OCI-LY7 (cell line): ENCODE measurements around the gene TACC3. TPM values are rescaled to one million over a fixed set of nuclear protein-coding genes. Genes with fewer than 3 reads are reported as not detected.

Source experiments
- BruUV-seq: library from RNA; stranded (reverse); fragments of 400-500 nt; replicated peaks from 2 replicates; lab custom pipeline; 2021; lab: Mats Ljungman, UMichigan
- CTCF ChIA-PET: fragments of 300-600 bp; sonication (Branson Sonifier 250); formaldehyde crosslinking; loops from one replicate; lab custom pipeline; 2022; ENCODE audit warnings: antibody characterized with exemption; ENCODE audit not compliant: unreplicated experiment; lab: Charles Lee
- POLR2A ChIA-PET: fragments of 300-600 bp; sonication (Branson Sonifier 250); formaldehyde crosslinking; loops from one replicate; lab custom pipeline; 2022; ENCODE audit warnings: antibody characterized with exemption; lab: Charles Lee
- DNase-seq: peaks from one replicate; pipeline ENCODE4 v3.0.0-alpha.2; 2015; ENCODE audit warnings: low spot score
- H2AFZ ChIP-seq: fragments of 200-600 bp; sonication (generic), shearing (Covaris generic); 2 replicates; pipeline ENCODE4 v1.6.1; 2014; ENCODE audit warnings: mild to moderate bottlenecking, antibody characterized with exemption, low read length, moderate library complexity
- H3K27ac ChIP-seq: fragments of 200-600 bp; sonication (generic); 2 replicates; pipeline ENCODE4 v1.5.1; 2014; ENCODE audit warnings: mixed run types, low read depth, mild to moderate bottlenecking, moderate library complexity, low read length, inconsistent platforms; ENCODE audit not compliant: poor library complexity, severe bottlenecking
- H3K36me3 ChIP-seq: fragments of 200-600 bp; sonication (generic); 2 replicates; pipeline ENCODE4 v1.6.1; 2014; ENCODE audit warnings: mild to moderate bottlenecking, antibody characterized with exemption, low read length, moderate library complexity, mixed read lengths; ENCODE audit not compliant: insufficient read depth
- H3K4me1 ChIP-seq: fragments of 200-600 bp; sonication (generic); 2 replicates; pipeline ENCODE4 v1.5.1; 2014; ENCODE audit warnings: mild to moderate bottlenecking, low read length; ENCODE audit not compliant: insufficient read depth, poor library complexity, severe bottlenecking
- H3K4me2 ChIP-seq: fragments of 200-600 bp; sonication (generic); 2 replicates; pipeline ENCODE4 v1.6.1; 2014; ENCODE audit warnings: mild to moderate bottlenecking, low read length
- H3K4me3 ChIP-seq: fragments of 200-600 bp; sonication (generic); 2 replicates; pipeline ENCODE4 v1.5.1; 2014; ENCODE audit warnings: mild to moderate bottlenecking, low read depth, low read length; ENCODE audit not compliant: poor library complexity, severe bottlenecking
- H3K79me2 ChIP-seq: fragments of 200-600 bp; sonication (generic); 2 replicates; pipeline ENCODE4 v1.6.1; 2016; ENCODE audit warnings: low read depth, mild to moderate bottlenecking, low read length, moderate library complexity, mixed read lengths; ENCODE audit not compliant: insufficient read depth
- H3K9me2 ChIP-seq: fragments of 200-600 bp; sonication (generic); 2 replicates; pipeline ENCODE4 v1.6.1; 2016; ENCODE audit warnings: mild to moderate bottlenecking, low read length, mixed read lengths; ENCODE audit not compliant: insufficient read depth
- H3K9me3 ChIP-seq: fragments of 200-600 bp; sonication (generic); 2 replicates; pipeline ENCODE4 v1.6.1; 2014; ENCODE audit warnings: mild to moderate bottlenecking, mixed run types, low read length, mixed read lengths
- H4K20me1 ChIP-seq: fragments of 200-600 bp; sonication (generic); 2 replicates; pipeline ENCODE4 v1.6.1; 2014; ENCODE audit warnings: mild to moderate bottlenecking, antibody characterized with exemption, low read length, moderate library complexity, mixed read lengths; ENCODE audit not compliant: insufficient read depth
- CTCF ChIP-seq: fragments of 200-600 bp; sonication (generic); conservative IDR thresholded peaks from 2 replicates; pipeline ENCODE4 v1.5.1; 2014; ENCODE audit warnings: mild to moderate bottlenecking, antibody characterized with exemption, low read length, moderate library complexity, mixed read lengths
- EZH2phosphoT487 ChIP-seq: fragments of 200-600 bp; sonication (generic); IDR thresholded peaks from 2 replicates; pipeline ENCODE4 v1.6.1; 2018; ENCODE audit warnings: low read depth, borderline replicate concordance, mild to moderate bottlenecking, mixed run types, antibody characterized with exemption, low read length, moderate library complexity, mixed read lengths
- intact Hi-C: fragments of 100-400 bp; cut with micrococcal nuclease; formaldehyde crosslinking; loops from one replicate; pipeline ENCODE4 v1.10.0; 2022; ENCODE audit not compliant: unreplicated experiment
- total RNA-seq, 2 experiments: library from RNA; depleted of rRNA in 1 of 2; stranded (reverse); fragments of >200 nt in 1 of 2; shearing (Covaris generic) in 1 of 2; gene quantifications; 2 replicates each; pipeline ENCODE4 v1.2.3, GENCODE V29; 2014 to 2022

Gene TACC3
- total RNA-seq, 2 experiments from 2014 or later = 100 to 257 TPM

DNA sequence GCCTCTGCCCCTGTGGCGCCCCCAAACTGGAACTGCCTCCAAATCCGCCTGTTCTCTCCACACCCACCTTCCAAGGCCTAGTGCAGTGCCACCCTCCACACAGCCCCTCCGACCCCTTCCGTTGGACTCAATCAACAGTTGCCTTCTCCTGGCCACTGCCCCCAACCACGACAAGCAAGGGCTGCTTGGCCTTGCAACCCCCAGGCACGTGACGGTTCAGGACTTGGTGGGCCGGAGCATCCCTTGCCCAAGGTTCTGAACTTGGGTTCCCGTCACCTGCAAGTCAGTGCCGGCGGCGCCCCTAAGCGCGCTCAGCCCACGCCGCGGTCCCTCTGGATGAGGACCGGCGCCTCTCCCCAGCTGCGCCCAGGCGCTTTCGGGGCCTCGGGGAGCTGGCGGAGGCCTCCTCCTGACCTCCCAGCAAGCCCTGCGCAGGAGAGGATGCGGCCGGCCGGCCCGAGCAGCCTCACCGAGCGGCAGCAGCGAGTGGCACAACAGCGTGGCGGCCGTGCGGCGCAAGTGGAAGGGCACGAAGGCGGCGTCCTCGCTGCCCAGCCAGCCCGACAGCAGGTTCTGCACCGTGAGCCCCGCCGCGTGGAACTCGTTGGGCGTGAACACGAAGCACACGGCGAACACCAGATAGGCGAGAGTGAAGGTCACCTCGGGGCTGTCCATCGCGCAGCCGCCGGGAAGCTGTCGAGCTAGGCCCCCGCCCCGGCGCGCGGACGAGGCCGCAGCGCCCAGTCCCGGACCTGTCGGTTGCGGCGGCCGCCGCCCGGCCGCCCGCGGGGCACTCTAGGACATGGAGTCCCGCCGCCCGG, 948 bp upstream of the TACC3 start:
- POLR2A ChIA-PET = interaction anchor here (1.9 to 4.2 kb wide), 2 partner anchors 8 to 11 kb away, joined by 10 to 16 read pairs; partner anchors contain the start of gene SLBP

GRCh38 chr4:1721666-1722550, 587 bp downstream of the TACC3 start:
- peaks cover 61% of the 10 kb centered on the region for H3K79me2 ChIP-seq
- H3K9me3 ChIP-seq = no peaks in the 10 kb centered on the region
- intact Hi-C loops = loop anchor here (1.0 to 5.0 kb wide), 3 partner anchors 134 to 520 kb away; partner anchors contain the start of genes HAUS3, LETM1, POLN and UVSSA
- peaks cover 24% of the 10 kb centered on the region for H4K20me1 ChIP-seq
- H2AFZ ChIP-seq = no peak overlapping the region
- H3K9me2 ChIP-seq = no peaks in the 10 kb centered on the region
- POLR2A ChIA-PET = interaction anchor here (0.7 to 4.2 kb wide), 5 partner anchors 10 to 758 kb away, joined by 3 to 16 read pairs (median 4); partner anchors contain the start of gene SLBP
- peak overlapping the region; percentile 94 for H3K4me3 ChIP-seq
- H3K27ac ChIP-seq = peak overlapping the region; percentile 90
- TF ChIP-seq EZH2phosphoT487 (no peak), CTCF (no peak)
- H3K4me1 ChIP-seq = peaks cover 72% of the 10 kb centered on the region
- BruUV-seq = no TSS peak
- peaks cover 70% of the 10 kb centered on the region for H3K36me3 ChIP-seq
- DNase-seq = peak; percentile 66
- CTCF ChIA-PET = interaction anchor here (0.6 kb wide), 1 partner anchor 102 kb away, joined by 3 read pairs; no protein-coding TSS in a partner anchor
- H3K4me2 ChIP-seq = peak overlapping the region; percentile 87

More for the DNA sequence above, 948 bp upstream of the TACC3 start:
- Histone ChIP-seq H3K9me2 (no peaks in the 10 kb centered on the region), H3K4me3 (peak overlapping the region; percentile 76), H2AFZ (no peak overlapping the region), H4K20me1 (peaks cover 15% of the 10 kb centered on the region), H3K79me2 (peaks cover 61% of the 10 kb centered on the region), H3K9me3 (no peaks in the 10 kb centered on the region), H3K4me2 (peak overlapping the region; percentile 91), H3K27ac (peak overlapping the region; percentile 85), H3K36me3 (peaks cover 70% of the 10 kb centered on the region), H3K4me1 (peaks cover 75% of the 10 kb centered on the region)
- peak; percentile 71 for DNase-seq
- no TSS peak for BruUV-seq
- CTCF ChIA-PET = interaction anchor here (0.6 kb wide), 1 partner anchor 130 kb away, joined by 4 read pairs; no protein-coding TSS in a partner anchor
- intact Hi-C loops = loop anchor here (2.0 to 5.0 kb wide), 2 partner anchors 374 to 522 kb away; partner anchors contain the start of genes HAUS3, POLN and UVSSA
- TF ChIP-seq CTCF (no peak), EZH2phosphoT487 (no peak)
